Right renal cortex interstitium (tissue), 3 donors: ENCODE data around the gene PTPRT. TPM values are rescaled to one million over a fixed set of nuclear protein-coding genes. Genes with fewer than 3 reads are reported as not detected.

Experiments used
- DNase-seq, 3 donors: peaks; one replicate each; pipeline ENCODE4 v3.0.0-alpha.2; 2013; ENCODE audit warnings: low read depth in 3 of 3, low spot score in 2 of 3
- polyA plus RNA-seq, 3 donors: library from polyadenylated mRNA; unstranded; fragments of 120-200 nt; gene quantifications; one replicate each; pipeline ENCODE4 v1.2.1, GENCODE V29; 2013; ENCODE audit not compliant: insufficient read length in 3 of 3

PTPRT gene
- polyA plus RNA-seq, 3 donors = 0.33 to 1.4 (median 1.0) TPM

DNA sequence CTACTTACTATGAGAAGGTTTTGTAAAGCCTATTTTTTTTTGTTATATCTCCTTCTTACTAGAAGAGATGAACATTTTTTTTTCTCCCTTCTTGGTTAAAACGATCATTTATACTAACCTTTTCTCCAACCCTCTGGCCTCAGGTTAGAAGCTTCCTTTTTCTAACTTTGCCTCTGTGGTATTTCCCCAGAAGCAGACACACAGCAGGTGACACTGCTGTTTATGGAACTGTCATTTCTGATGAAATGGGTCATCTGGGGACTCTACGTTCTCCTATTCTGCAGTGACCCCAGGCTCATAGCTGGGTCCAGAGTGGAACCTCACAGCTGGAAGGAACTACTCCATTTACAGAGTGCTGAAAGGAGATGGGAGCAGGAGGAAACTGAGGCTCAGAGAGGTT is 825.3 kb downstream of the PTPRT start:
- no peak for DNase-seq

DNA sequence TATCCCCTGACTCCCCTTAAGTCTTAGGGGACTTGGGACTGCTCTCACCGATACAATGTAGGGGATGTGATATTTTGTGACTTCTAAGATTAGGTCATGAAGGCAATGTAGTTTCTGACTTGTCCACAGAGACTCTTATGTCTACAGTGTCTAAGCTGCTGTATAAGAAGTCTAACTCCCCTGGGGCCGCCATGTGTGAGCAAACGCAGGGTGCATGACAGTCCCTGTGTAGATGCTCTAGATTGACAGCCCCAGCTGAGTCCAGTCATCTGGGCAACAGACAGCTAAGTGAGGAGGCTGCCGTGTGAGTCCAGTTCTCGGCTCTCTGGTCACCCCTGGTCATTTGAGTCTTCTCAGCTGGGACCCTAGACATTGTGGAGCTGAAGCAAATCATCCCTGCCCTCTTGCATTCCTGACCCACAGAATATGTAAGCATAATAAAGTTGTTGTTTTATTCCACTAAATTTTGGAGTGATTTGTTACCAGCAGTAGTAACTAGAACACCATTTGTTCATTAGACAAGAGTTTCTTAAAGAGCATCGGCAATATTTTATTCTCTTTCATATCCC is 828.2 kb downstream of the PTPRT start:
- peak; percentile 26 to 36 (median 34) for DNase-seq

DNA sequence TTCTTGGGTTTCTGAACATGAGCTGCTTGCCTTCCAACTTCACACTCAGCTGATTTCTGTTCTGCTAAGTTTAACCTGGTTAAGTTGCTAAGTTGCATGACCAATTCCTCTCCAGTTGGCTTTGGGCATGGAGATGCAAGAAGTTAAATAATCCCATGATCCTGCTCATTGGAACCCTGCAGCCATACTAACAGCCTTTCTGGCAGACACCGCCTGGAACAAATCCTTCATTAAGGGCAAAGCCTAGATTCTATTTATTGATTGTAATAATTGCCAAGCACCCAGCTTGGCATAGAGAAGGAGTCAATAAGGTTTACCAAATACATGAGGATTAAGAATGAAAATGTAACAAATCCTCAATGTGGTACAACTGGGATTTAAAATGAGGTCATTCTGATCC is 829.1 kb downstream of the PTPRT start:
- no peak for DNase-seq

DNA sequence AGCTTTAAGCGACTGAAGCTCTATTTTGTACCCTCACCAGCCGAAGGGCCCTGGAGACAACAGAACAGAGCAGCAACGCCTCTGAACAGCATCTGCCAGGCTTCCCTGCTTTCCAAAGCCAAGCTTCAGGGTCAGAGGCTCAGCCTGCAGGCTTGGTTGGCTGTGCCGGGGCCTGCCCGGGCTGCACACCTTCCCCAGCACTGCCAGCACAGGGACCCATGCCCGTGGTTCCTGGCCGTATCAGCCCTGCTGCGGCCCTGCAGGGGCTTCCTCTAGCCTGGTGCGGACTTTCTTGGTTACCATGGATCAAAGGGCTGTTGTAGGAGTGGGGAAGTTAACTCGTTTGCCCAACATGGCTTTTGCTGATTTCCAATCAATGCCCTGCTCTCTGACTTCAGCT is 830.1 kb downstream of the PTPRT start:
- no peak for DNase-seq

DNA sequence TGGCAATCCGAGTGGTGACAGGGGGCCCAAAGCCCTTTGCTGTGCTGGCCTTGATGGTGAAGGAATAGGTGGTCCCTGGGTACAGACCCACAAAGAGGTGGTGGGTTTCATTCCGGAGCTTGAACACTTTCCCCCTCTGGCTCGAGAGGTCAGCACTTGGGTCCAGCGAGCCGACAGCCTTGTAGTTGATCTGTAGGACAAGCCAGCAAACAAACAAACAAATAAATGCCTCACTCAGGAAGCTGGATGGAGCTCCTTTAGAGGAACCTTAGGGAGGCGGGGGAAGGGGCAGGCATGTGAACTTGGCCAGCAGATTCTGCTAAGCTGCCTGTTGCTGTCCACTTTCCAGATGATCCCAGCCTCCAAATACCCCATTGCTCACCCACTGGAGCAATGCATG is 837.6 kb downstream of the PTPRT start:
- no peak for DNase-seq

DNA sequence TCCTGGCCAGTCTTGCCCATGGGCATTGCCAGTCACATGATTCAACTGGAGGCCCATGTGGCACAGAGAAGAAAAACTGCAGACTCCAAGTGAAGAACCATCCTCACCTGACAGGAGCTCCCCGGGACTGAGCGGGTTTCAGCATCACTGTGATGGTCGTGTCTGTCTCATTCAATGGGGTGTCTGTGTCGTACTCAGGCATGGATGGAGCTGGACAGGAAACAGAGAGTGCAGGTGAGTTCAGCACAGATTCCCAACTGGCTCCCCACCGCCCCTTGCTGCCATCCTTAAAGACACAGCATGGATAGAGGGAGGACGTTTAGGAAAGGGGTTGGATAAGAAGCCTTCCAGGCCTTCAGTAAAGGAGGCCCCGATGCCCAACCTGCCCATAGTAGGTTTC is 839.2 kb downstream of the PTPRT start:
- no peak for DNase-seq

DNA sequence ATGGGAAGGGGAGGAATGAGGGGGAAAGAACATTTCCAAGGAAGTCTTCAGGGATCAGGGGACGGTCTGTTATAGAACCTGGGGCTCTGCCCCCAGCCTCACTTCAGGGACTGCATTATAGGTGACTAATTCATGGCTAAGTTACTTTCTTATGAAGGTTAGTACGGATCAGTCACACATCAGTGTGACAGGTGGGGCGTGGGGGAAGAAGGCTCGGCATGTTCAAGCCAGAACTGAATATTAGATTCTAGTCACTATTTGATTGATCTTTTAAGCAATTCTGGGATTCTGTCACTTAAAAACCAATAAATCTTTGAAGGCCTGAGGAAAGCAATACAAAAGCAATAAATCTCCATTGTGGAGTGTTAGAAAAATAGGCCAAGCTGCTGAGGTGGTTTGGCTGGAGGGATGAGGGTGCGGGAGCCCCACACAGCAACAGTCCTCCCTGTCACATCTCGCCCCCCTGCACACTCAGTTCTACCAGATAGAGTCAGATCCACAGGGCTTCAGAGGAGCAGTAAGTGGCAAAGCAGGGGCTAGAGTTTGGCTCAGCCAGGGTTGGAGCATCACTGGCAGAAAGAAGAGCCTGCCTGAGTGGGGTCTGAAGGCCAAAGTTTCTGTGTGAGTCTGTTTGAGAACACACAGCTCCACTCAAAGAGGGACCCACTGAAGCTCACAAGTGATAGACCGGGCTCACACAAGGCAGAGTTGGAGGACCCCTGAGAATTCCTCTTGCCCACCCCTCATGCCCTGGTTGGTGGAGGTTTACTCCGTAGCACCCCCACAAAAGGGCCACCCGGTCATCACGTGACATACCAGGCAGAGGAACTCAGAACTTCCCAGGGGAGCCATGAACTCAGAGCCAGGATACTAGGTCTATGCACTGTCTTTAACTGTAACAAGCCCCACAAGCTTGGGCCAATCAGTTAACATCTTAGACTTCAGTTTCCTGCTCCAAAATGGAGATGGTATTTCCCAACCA is 843.2 kb downstream of the PTPRT start:
- no peak for DNase-seq

DNA sequence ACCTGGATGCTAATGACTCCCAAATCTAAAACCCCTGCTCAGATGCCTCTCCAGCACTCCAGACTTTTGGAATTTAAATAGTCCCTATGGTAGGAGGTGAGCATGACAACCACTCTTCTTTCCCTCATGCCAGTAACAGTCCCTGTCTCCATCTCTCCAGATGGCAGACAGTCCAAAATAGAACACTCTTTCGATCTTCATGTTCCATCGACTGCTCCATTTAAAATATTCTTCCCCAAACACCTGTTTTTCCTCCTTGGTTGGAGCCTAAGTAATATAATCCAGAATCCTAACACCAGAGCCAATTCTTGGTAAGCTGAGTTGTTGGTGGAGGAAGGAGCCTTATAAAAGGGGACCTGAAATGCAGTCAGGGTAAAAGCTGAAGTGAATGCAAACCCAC is 848.1 kb downstream of the PTPRT start:
- DNase-seq = no peak

DNA sequence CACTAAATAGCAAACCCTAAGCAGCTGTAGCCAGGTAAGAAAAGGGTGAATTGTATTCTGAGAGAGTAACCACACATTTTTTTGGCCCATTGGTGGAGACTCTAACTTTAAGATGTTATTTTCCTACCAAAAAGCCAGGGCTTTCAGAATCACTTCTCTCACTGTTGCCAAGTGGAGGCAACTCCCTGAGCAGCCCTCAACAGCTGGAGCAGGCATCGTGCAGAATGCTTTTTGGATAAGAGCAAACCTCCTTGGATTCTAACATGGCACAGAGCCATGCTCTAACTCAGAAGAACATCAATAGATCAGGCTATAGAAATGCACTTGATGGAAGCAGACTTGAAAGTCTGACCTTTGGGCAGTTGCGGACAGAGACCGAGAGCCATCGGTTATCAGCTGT is 849.3 kb downstream of the PTPRT start:
- DNase-seq = no peak

DNA sequence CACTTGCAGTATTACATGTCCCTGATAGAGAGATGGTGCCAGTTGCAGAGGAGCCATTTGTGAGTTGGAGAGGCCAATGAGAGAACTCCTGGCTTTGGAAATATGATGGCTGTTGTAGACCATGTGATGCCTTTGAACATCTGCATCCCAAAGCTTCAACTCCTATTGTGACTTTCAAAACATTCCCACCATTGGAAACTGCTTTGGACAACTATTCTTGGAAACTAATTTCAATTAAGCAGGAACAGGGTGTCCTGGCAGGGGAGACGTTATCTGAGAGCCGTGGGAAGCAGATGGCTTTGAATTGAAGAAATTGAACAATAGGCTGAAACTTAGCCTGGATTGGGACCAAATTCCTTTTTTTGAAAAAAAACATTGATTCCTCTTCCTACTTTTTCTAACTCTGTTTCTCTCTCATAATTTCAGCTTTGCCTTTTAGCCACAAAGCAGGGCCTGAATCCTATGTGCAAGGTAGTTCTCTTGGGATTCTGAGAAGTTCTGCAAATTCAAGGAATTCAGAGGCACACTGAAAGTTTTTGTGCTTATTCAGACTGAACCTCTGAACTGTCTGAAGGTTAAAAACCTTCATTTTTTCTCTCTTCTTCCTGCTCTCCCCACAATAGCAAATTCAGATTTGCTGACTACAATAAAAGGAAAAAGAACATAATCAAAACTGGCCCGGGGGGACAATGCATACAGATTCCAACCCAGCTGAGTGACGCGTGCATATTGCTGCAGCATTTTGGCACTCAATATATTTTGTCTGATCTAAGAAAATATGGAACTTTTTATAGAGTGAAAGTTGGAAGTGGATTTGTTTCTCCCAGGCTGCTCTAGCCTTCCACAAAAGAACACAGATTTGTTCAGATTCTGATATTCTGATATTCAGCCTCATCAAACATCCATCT is 851.2 kb downstream of the PTPRT start:
- no peak for DNase-seq

DNA sequence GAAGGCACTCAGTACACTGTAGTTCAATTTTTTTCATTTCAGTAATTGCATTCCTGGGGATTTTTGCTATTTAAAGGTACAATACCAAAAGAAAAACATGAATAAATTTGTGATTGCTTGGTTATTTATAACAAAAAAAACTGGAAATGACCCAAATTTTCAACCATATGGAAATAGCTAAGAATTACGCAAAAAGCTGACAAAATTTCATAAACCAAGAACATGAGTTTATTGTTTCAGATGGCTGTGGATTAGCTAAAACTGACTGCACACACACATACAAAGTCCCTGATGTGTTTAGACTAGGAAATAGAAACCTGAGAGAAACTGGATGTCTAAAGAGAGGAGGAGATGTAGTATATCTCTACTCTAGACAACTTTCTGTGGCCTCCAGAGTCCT is 853.1 kb downstream of the PTPRT start:
- DNase-seq = no peak

DNA sequence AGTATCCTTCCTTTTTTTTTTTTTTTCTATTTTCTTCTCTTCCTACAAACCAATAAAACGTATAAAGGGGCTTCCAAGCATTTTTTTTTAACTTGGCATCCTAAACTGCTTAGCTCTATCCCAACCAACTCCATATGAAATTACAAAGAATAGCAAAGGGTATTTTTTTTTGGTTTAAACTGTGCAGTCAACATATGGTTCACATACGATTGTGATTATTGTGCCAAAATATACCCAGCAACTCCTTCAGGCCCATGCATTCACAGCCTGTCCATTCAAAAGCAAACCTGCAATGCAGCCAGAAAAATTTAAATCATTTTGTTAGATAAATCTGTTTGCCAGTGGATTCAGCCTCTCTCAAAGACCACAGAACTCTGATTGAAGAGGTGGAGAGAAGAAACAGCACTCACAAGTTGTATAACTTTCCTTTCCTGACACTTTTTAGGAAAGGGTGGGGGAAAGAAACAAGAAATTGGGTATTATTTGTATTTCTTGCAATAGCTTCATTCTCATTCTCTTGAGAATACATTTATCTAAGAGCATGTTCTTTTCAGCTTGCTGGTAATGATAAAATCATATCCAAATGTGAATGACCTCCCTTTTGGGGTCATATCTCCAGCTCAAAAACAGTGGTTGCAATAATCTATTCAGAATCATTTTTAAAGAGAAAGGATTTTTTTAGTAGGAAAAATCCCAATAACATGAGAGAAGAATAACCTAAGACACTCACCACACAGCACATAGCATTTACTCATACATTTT is 870.3 kb downstream of the PTPRT start:
- no peak for DNase-seq

DNA sequence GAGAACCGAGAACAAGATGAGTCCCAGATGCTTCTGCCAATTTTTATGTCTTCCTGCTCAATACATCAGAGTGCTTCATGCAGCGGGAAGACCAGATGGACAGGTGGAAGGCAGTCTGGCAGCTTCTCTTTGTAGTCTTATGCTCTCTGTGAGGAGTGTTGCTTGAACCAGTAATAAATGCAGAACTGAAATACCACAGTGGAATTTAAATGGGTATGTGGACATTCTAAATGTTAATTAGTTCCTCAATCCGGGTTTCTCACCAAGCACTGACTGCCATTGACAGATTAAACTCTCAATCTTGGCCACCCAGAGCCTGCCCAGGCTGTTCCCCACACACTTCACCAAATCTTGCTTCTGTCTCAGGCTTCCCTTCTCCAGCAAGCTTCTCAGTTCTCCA is 876.0 kb downstream of the PTPRT start:
- DNase-seq = no peak

DNA sequence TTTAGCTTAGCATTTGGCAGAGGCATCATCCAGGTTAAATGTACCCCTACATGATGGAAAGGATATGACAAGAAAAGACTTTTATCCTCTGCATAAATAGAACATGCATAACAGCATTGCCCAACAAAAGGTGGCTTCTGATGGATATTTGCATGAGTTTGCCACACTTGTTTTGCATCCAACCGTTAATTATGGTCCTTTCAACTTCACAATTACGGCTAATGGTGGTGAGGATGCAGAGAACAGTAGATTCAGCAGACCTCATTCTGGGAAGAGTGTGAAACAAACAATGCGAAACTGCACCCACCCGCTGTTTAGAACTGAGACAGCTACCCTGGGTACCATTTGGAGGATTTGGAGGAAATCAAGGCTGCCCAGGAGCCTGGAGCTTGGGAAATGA is 880.7 kb downstream of the PTPRT start:
- no peak for DNase-seq

DNA sequence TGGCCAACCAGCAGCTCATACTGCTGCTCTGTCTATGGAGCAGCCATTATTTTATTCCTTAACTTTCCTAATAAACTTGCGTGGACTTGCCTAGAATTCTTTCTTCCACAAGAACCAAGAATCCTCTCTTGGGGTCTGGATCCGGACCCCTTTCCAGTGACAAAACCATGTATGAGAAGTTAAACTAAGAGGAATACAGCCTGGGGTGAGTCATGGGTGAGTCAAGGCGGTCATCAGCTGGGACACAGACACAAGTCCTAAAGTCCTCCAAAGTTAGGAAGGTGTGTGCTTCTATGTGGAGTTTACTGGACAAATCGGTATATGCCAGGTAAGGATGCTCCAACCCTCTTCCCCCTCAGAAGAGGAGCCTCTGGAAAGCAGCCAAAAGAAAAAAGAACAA is 881.5 kb downstream of the PTPRT start:
- no peak for DNase-seq

DNA sequence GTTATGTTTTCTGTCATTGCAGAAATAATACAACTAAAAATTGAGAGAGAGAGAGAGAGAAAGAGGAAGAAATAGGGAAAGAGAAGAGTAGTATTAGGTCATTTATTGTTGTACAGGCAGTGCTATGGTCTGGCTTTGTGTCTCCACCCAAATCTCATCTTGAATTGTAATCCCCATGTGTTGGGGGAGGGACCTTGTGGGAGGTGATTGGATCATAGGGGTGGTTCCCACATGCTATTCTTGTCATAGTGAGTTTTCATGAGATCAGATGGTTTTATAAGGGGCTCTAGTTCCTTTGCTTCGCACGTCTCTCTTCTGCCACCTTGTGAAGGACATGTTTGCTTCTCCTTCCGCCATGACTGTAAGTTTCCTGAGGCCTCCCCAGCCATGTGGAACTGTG is 894.1 kb downstream of the PTPRT start:
- DNase-seq = no peak

DNA sequence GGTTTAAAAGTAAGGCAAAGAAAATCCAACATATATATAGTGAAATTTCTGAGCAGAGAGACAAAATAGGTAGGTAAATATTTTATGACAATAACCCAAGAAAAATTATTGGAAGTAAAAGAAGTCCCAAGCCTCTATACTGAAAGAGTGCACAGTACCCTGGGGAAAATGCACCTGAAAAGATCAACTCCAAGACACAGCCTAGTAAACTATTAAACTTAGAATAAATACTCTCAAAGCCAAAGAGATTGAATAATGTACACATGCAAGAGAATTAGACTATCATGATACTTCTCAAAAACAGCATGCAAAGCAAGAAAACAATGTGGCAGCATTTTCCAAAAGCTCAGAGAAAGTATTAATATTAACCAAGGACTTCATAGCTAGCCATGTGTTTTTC is 894.7 kb downstream of the PTPRT start:
- DNase-seq = no peak

DNA sequence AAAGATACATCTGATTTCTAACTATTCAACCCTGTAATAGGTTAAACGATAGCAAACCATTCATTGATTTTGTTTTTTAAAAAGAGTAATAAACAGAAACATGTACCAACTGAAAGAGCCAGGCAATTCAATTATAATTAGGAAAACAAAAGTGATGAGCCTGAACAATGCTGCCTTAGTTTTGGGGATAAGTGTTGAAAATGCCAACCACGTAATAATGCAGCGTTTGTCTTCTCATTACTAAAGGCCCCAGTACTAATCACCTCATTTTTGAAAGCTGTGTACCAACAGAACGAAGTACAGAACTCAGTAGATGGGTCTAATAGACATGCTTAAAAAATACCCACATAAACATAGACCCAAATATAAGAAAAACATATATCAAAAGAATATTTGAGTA is 907.9 kb downstream of the PTPRT start:
- no peak for DNase-seq

DNA sequence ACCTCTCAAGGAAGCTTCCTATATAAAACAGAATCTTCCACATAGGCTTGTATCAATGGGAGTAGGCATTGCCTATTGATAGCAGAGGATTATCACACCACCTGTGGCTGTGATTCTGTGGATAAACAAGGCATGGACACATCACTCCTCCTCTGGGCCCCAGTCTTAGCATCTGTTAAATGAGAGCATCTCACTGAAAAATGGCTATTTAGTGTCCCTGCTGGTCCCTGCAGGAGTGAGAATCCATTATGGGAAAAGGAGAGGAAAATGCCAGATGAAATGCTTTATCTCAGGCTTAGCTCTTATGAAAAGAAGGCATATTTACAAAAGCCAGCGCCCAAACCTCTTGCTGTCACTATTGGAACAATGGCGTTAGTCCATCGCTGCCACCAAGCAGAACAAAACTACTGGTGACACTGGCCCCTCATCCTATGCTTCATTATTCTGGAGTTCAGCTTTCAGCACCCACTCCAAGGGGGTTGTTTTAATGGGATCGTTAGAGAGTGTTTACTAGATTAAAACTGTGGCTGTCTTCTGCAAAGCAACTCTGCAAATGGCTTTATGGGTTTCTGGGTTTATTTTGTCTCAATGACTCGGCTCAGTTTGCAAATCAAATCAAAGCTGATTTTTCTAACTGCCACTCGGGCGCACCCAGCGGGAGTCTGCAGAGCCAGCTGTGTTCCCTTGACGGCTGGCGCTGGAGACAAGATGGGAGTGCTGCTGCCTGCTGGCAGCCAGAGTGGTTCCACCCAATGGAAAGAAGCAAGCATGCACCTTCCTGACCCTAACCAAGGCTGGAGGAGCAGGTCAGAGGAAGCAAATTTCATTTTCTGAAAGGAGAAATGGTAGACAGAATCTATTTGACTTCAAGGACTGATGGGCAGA is 912.7 kb downstream of the PTPRT start:
- DNase-seq = peak in 1 of 3 donors; percentile 1

DNA sequence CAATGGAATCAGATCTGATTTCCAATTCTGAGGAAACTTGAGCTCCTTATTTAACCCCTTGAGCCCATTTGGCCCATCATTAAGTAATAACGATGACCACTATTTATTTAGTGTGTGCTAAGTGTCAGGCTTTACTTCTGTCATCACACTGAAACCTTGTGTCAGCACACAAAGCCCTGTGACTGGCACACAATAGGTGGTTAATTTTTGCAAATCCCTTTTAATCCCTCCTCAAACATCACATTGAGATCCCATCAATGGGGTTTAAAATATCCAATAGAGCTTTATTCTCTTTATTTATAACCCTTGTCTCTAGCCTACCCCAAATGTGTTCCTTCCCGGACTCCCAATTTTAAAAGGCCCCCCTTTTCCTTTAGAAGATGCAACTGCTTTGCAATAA is 914.7 kb downstream of the PTPRT start:
- no peak for DNase-seq
